Suprapubic skin (tissue), 4 donors: ENCODE results near the gene ZNF280A. TPM values are rescaled to one million over a fixed set of nuclear protein-coding genes. Genes with fewer than 3 reads are reported as not detected.
"Not testable (repeated sequence)": the region's sequence is repeated elsewhere in the genome, so short reads cannot be mapped to it uniquely, and the experiment has no call there.

ENCODE experiments used
- DNase-seq, 2 donors: peaks; one replicate each; pipeline ENCODE4 v3.0.0-alpha.2; 2019; ENCODE audit warnings: low spot score in 2 of 2
- H3K27ac ChIP-seq: fragments of 200-600 bp; sonication (generic); one replicate; pipeline ENCODE4 v1.5.1; 2019
- H3K27me3 ChIP-seq: fragments of 200-600 bp; sonication (generic); one replicate; pipeline ENCODE4 v1.5.1; 2019
- H3K36me3 ChIP-seq: fragments of 200-600 bp; sonication (generic); one replicate; pipeline ENCODE4 v1.5.1; 2019
- H3K4me1 ChIP-seq: fragments of 200-600 bp; sonication (generic); one replicate; pipeline ENCODE4 v1.5.1; 2019
- H3K4me3 ChIP-seq: fragments of 200-600 bp; sonication (generic); one replicate; pipeline ENCODE4 v1.5.1; 2019; ENCODE audit warnings: mild to moderate bottlenecking
- H3K9me3 ChIP-seq: fragments of 200-600 bp; sonication (generic); one replicate; pipeline ENCODE4 v1.5.1; 2019
- EP300 ChIP-seq: sonication (generic); formaldehyde crosslinking; IDR thresholded peaks from one replicate; pipeline ENCODE4 v1.6.1; 2017; ENCODE audit warnings: antibody characterized with exemption
- POLR2A ChIP-seq, 2 donors: fragments of 450-650 bp; IDR thresholded peaks; one replicate each; pipeline ENCODE4 v1.6.1; 2017; ENCODE audit warnings: antibody characterized with exemption in 2 of 2, mild to moderate bottlenecking in 2 of 2, moderate library complexity in 2 of 2
- POLR2AphosphoS5 ChIP-seq, 3 donors: sonication (generic); formaldehyde crosslinking; IDR thresholded peaks; one replicate each; pipeline ENCODE4 v1.6.1; 2017; ENCODE audit warnings: antibody characterized with exemption in 3 of 3
- WGBS: methylation state at CpG from one replicate; pipeline ENCODE4 v1.1.5; 2018; 5-methylcytosine and 5-hydroxymethylcytosine counted together
- total RNA-seq, 4 donors: library from RNA; depleted of rRNA; stranded (reverse); fragments of >200 nt; gene quantifications; one replicate each; pipeline ENCODE4 v1.1.0, GENCODE V29; 2016
- TF ChIP-seq, protein P1 (sequence below), 2 donors: fragments of 200-600 bp in 1 of 2; fragments of 450-650 bp in 1 of 2; sonication (generic) in 1 of 2; IDR thresholded peaks; one replicate each; pipeline ENCODE4 v1.5.1; 2016 to 2019; ENCODE audit warnings: antibody characterized with exemption in 2 of 2, mild to moderate bottlenecking in 1 of 2, moderate library complexity in 1 of 2

Gene ZNF280A
- total RNA-seq, 4 donors from 2014 or later: not detected

DNA sequence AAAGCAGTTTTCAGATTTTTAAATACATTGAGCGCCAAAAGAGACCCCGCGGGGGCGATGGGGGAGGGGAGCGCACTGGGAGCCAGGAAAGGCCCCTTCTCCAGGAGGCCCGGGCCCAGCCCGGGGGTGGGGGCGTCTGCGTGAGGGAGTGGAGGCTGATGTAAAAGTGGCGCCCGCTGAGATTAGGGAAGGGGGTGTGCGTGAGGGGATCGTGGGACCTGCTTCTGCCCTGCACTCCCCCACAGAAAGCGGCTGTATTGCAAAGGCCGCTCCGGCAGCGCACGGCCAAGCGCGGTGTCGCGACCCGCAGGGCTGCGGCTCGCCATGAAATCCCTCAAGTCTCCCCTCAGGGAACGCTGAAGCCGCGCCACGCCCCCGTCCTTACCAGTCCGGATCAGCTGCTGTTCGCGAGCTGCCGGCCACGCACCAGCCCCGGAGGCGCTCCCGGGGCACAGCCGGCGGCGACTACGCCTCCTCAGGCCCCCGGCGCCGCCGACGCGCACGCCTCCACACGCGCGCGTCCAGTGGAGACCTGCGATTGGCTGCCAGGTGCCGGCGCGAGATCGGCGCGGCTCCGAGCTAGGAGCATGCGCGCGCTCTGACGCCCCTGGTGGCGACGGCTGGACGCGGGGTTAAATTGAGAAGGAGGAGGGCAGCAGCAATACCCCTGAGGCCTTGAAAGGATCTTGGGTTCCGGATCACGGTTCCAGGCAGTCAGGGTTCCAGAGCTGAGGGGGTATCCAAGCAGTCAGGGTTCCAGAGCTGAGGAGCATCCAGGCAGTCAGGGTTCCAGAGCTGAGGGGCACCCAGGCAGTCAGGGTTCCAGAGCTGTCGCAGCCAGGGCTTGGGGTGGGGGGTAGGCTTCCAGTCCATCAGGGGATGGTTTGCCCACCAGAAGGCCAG is 11.5 kb downstream of the ZNF280A start, which contains the start of gene ZNF280B:
ZNF280B (minus strand) TSS at position 469 of the 903 bp plus-strand sequence. CDS start 19,344 bp downstream, outside the sequence.
- TF ChIP-seq EP300: no peak
- TF ChIP-seq, protein P1, sequence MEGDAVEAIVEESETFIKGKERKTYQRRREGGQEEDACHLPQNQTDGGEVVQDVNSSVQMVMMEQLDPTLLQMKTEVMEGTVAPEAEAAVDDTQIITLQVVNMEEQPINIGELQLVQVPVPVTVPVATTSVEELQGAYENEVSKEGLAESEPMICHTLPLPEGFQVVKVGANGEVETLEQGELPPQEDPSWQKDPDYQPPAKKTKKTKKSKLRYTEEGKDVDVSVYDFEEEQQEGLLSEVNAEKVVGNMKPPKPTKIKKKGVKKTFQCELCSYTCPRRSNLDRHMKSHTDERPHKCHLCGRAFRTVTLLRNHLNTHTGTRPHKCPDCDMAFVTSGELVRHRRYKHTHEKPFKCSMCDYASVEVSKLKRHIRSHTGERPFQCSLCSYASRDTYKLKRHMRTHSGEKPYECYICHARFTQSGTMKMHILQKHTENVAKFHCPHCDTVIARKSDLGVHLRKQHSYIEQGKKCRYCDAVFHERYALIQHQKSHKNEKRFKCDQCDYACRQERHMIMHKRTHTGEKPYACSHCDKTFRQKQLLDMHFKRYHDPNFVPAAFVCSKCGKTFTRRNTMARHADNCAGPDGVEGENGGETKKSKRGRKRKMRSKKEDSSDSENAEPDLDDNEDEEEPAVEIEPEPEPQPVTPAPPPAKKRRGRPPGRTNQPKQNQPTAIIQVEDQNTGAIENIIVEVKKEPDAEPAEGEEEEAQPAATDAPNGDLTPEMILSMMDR (IDR thresholded peaks at IDR 0.05): peak in 1 of 2 donors; percentile 36
- Histone ChIP-seq H3K4me3 (peak within 1 kb of the TSS; percentile 46), H3K9me3 (peaks cover 9% of the 10 kb centered on the region), H3K4me1 (peaks cover 6% of the 10 kb centered on the region), H3K36me3 (no peaks in the 10 kb centered on the region), H3K27ac (no peak within 1 kb of the TSS), H3K27me3 (peaks cover 26% of the 10 kb centered on the region)
- WGBS: 11% methylated on average over 17 of the region's 72 CpGs
- peak in 1 of 2 donors; percentile 59 for DNase-seq

DNA sequence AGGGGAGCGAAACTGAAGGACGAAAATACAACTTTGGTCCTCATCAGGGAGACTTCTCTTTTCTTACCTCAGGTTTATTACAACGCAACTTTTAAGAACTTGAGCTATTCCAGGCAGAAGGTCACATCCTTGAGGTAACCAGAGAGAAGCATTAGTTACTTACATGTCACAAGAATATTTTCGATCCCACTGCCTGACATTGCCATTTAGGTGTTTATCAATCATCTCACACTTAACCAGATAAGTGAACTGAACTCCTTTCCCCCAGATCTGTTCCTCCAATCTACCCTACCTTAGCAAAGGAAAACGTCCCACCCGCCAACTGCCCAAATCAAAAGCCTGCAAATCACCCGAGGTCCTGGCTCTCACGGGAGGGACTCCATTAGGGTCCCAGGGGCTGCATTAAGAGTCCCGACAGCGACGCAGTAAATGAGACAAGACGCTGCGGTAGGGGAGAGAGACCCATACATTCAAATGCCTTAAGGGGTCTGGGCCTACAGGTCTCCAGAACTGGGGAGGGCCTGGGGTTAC is 12.3 kb downstream of the ZNF280A start:
- TF ChIP-seq EP300 (no peak), POLR2A (IDR thresholded peaks at IDR 0.05) (no peak), POLR2AphosphoS5 (IDR thresholded peaks at IDR 0.05) (no peak)
- TF ChIP-seq, protein P1 (IDR thresholded peaks at IDR 0.05): no peak
- Histone ChIP-seq H3K4me1 (peaks cover 6% of the 10 kb centered on the region), H3K9me3 (peaks cover 9% of the 10 kb centered on the region), H3K27ac (no peak overlapping the region), H3K4me3 (peak overlapping the region; percentile 46), H3K36me3 (no peaks in the 10 kb centered on the region), H3K27me3 (peaks cover 20% of the 10 kb centered on the region)
- 39% methylated on average over 13 of the region's 13 CpGs for WGBS
- no peak for DNase-seq

DNA sequence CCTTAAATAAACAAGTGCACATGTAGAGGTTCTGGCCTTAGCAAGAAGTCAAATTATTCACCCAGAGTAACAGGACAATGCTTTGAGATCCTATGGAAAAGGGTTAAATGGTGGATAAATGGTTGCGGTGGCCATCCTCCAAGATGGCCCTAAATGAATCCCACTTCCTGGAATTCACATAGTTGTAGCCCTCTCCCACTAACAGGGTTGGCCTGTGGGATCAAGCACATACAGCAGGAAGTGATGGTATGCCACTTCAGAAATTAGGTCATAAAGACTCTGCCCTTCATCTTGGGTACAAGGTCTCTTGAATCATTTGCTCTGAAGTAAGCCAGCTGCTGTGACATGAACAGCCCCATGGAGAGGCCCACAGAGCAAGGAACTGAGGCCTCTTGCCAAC is 13.3 kb downstream of the ZNF280A start:
- peaks cover 11% of the 10 kb centered on the region for H3K27me3 ChIP-seq

DNA sequence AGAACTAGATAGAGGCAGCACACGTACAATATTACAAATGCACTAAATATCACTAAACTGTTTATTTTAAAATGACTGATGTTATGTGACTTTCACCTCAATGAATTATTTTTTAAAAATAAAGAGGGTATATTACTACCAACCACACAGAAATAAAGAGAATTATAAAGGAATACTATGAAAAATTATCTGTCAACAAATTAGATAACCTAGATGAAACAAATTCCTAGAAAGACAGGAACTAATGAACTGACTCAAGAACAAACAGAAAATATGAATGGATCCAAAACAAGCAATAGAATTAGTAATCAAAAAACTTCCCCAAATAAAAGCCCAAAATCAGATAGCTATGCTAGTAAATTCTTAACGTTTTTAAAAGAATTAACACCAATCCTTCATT is 21.8 kb downstream of the ZNF280A start:
- TF ChIP-seq POLR2A (IDR thresholded peaks at IDR 0.05) (no peak), POLR2AphosphoS5 (IDR thresholded peaks at IDR 0.05) (no peak), EP300 (no peak)
- TF ChIP-seq, protein P1 (IDR thresholded peaks at IDR 0.05): no peak
- Histone ChIP-seq H3K9me3 (no peaks in the 10 kb centered on the region), H3K4me3 (no peak overlapping the region), H3K4me1 (no peaks in the 10 kb centered on the region), H3K36me3 (no peaks in the 10 kb centered on the region), H3K27ac (no peak overlapping the region), H3K27me3 (no peaks in the 10 kb centered on the region)
- DNase-seq: no peak
- 85% methylated on average over 2 of the region's 2 CpGs for WGBS

More for the DNA sequence above, 13.3 kb downstream of the ZNF280A start:
- peaks cover 9% of the 10 kb centered on the region for H3K9me3 ChIP-seq
- 92% methylated on average over 1 of the region's 1 CpG for WGBS
- H3K4me3 ChIP-seq: no peak overlapping the region
- no peak overlapping the region for H3K27ac ChIP-seq
- TF ChIP-seq POLR2AphosphoS5 (IDR thresholded peaks at IDR 0.05): no peak
- no peak for TF ChIP-seq POLR2A (IDR thresholded peaks at IDR 0.05)
- TF ChIP-seq, protein P1 (IDR thresholded peaks at IDR 0.05): no peak
- TF ChIP-seq EP300: no peak
- no peak for DNase-seq
- H3K4me1 ChIP-seq: peaks cover 6% of the 10 kb centered on the region
- H3K36me3 ChIP-seq: no peaks in the 10 kb centered on the region

DNA sequence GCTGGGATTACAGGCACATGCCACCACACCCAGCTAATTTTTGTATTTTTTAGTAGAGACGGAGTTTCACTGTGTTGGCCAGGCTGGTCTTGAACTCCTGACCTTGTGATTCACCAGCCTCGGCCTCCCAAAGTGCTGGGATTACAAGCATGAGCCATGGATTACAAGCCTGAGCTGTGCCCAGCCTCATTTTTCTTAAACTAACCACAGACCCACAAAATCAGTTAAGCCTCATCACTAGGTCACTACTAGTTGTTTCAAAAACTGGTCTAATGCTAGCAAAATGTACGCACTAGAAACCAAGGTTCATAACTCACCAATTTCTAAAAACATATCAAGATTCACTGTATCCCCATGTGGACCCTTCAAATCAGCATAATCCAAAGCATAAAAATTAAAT is 28.5 kb downstream of the ZNF280A start:
- H3K27me3 ChIP-seq, H3K36me3 ChIP-seq, H3K9me3 ChIP-seq, H3K4me1 ChIP-seq, DNase-seq, H3K27ac ChIP-seq, H3K4me3 ChIP-seq: not testable (repeated sequence)
- WGBS: 87% methylated on average over 3 of the region's 3 CpGs
